ENCODE data around the gene DCDC1. TPM values are rescaled to one million over a fixed set of nuclear protein-coding genes. Genes with fewer than 3 reads are reported as not detected.

Gene DCDC1
- total RNA-seq, 4 donors from 2014 or later: 0.26 to 8.0 (median 1.5) TPM

DNA sequence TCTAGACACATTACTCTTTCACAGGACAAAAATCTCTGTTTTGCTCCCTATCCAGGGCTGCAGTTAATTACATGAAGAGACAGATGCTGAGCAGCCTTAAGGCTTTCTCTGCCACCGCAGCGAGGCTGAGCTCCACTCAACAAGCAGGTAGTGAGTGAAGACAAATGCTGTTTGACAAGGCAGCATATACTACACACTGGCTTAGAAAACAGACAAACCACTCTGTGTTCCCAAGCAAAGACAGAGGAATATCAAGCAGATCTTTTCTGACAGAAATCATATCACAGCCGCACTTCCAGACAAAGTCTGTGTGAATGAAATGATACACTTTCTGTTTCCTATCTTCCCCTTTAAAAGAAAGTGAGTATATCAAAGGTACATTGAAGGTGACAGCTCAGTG, 368.1 kb downstream of the DCDC1 start:
- intact Hi-C loops (cut with DNase I; ENCODE audit: low total_unique reads): no loop called here
- Histone ChIP-seq H3K27me3 (no peaks in the 10 kb centered on the region), H3K36me3 (no peaks in the 10 kb centered on the region), H3K9me3 (no peaks in the 10 kb centered on the region), H3K27ac (no peak overlapping the region), H3K4me3 (no peak overlapping the region), H3K4me1 (no peaks in the 10 kb centered on the region)
- DNase-seq: no peak
- TF ChIP-seq, protein P1, sequence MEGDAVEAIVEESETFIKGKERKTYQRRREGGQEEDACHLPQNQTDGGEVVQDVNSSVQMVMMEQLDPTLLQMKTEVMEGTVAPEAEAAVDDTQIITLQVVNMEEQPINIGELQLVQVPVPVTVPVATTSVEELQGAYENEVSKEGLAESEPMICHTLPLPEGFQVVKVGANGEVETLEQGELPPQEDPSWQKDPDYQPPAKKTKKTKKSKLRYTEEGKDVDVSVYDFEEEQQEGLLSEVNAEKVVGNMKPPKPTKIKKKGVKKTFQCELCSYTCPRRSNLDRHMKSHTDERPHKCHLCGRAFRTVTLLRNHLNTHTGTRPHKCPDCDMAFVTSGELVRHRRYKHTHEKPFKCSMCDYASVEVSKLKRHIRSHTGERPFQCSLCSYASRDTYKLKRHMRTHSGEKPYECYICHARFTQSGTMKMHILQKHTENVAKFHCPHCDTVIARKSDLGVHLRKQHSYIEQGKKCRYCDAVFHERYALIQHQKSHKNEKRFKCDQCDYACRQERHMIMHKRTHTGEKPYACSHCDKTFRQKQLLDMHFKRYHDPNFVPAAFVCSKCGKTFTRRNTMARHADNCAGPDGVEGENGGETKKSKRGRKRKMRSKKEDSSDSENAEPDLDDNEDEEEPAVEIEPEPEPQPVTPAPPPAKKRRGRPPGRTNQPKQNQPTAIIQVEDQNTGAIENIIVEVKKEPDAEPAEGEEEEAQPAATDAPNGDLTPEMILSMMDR (IDR thresholded peaks at IDR 0.05): no peak
- TF ChIP-seq POLR2A (IDR thresholded peaks at IDR 0.05): no peak

DNA sequence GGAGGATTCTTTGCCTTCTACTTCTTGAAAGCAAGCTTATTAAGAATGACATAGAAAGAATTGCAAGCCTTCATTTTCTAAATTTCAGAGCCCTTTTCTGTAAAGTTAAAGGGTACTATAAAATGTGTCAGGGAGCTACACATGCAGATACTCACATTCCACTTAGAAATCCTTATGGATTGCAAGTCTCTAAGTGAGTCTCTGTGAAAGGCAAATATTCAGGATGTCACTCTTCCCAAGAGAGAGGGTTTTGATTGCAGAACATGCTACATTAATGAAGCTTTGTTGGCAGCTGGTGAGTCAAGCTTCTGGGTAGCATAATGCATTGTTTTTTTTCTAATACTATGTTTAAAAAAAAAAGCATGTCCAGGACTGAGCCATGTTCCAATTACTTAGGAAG, 369.2 kb downstream of the DCDC1 start:
- Histone ChIP-seq H3K4me3 (no peak overlapping the region), H3K4me1 (no peaks in the 10 kb centered on the region), H3K27me3 (no peaks in the 10 kb centered on the region), H3K36me3 (no peaks in the 10 kb centered on the region), H3K27ac (no peak overlapping the region), H3K9me3 (no peaks in the 10 kb centered on the region)
- TF ChIP-seq, protein P1 (IDR thresholded peaks at IDR 0.05): no peak
- no peak for TF ChIP-seq POLR2A (IDR thresholded peaks at IDR 0.05)
- intact Hi-C loops (cut with DNase I; ENCODE audit: low total_unique reads): no loop called here
- no peak for DNase-seq

DNA sequence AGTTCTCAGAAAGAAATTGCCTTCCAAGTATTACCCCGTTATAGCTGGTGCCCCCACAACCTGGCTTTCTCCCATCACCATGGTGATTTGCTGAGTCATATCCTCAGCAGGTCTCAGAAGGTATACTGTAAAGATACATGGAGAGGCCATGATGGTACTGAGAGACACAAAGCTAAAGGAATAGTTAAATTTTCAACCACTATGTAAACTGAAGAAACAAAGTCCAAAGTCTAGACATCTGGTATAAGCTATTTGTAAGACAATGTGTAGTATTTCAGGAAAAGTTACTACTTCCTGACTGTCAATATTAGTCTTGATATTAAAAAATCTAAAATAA, 377.1 kb downstream of the DCDC1 start:
- no peaks in the 10 kb centered on the region for H3K4me1 ChIP-seq
- H3K36me3 ChIP-seq: no peaks in the 10 kb centered on the region
- no peaks in the 10 kb centered on the region for H3K27me3 ChIP-seq
- no peak for DNase-seq
- no peak overlapping the region for H3K27ac ChIP-seq
- intact Hi-C loops (cut with DNase I; ENCODE audit: low total_unique reads): no loop called here
- TF ChIP-seq POLR2A (IDR thresholded peaks at IDR 0.05): no peak
- TF ChIP-seq, protein P1 (IDR thresholded peaks at IDR 0.05): no peak
- no peaks in the 10 kb centered on the region for H3K9me3 ChIP-seq
- H3K4me3 ChIP-seq: no peak overlapping the region

DNA sequence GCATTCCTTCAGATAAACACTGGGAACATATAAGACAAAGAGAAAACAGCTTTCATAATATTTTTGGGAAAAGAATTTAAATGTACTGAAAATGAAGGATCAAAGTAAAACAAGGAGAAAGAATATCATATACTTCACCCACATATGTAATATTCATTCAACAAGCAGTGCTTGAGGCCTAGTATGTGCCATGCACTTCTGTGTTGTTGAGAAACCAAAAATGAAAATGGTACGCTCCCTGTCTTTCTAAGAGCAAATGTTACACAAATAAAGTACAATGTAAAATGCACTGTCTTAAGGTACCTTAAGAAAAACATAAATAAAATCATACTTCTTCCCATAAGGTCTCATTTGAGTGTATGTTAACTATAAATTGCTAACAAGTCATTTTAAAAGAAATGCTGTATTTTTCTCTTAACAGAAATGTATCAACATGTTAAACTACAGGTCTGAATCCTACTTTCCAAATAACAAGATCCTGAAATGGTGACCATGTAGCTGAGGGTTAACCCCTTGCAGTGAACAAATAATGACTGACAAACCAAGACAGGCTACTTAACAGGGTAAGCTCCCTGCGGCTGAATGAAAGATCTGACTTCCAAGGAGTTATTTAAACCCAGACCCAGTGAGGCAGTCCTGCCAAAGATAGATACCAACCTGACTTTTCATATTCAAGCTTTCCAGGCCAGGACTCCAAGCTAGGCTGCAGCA, 377.6 kb downstream of the DCDC1 start:
- no peak for TF ChIP-seq POLR2A (IDR thresholded peaks at IDR 0.05)
- TF ChIP-seq, protein P1 (IDR thresholded peaks at IDR 0.05): no peak
- no peak overlapping the region for H3K4me3 ChIP-seq
- no peaks in the 10 kb centered on the region for H3K4me1 ChIP-seq
- no peaks in the 10 kb centered on the region for H3K9me3 ChIP-seq
- intact Hi-C loops (cut with DNase I; ENCODE audit: low total_unique reads): no loop called here
- no peaks in the 10 kb centered on the region for H3K27me3 ChIP-seq
- H3K36me3 ChIP-seq: no peaks in the 10 kb centered on the region
- H3K27ac ChIP-seq: no peak overlapping the region
- DNase-seq: no peak

DNA sequence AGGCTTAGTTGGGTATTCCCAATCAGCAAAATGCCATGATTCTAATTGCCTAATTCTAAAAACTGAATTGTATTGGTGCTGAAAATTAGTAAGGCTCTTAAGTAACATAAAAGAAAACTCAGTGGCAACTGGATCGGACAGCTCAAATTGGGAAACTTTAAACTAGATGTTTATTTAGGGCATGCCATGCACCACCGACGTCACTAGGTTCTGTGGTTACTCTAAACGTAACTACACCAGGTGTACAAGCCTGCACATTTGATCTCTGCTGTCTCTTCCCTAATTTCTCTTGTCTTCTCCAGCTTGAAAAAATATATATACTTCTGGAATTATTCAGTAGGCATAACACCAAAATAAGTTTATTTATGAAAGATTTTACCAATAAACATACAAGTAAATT, 378.2 kb downstream of the DCDC1 start:
- no peaks in the 10 kb centered on the region for H3K27me3 ChIP-seq
- H3K4me3 ChIP-seq: no peak overlapping the region
- H3K27ac ChIP-seq: no peak overlapping the region
- intact Hi-C loops (cut with DNase I; ENCODE audit: low total_unique reads): no loop called here
- DNase-seq: no peak
- no peaks in the 10 kb centered on the region for H3K4me1 ChIP-seq
- no peaks in the 10 kb centered on the region for H3K36me3 ChIP-seq
- TF ChIP-seq, protein P1 (IDR thresholded peaks at IDR 0.05): no peak
- no peak for TF ChIP-seq POLR2A (IDR thresholded peaks at IDR 0.05)
- H3K9me3 ChIP-seq: no peaks in the 10 kb centered on the region

Data from uterus (tissue), 4 donors.